ENCODE measurements around the gene MVK. TPM values are rescaled to one million over a fixed set of nuclear protein-coding genes. Genes with fewer than 3 reads are reported as not detected.

The MVK gene
- total RNA-seq, 1 donor from 2014 or later, result 12.4 TPM

- peaks cover 10% of the 10 kb centered on the region for H3K9me3 Mint-ChIP-seq (ENCODE audit: unreplicated experiment)
- H3K27me3 ChIP-seq (ENCODE audit: insufficient read depth, low read length), result peaks cover 20% of the 10 kb centered on the region
- no peaks in the 10 kb centered on the region for H3K36me3 Mint-ChIP-seq (ENCODE audit: low read depth, unreplicated experiment)
- H3K4me2 ChIP-seq (ENCODE audit: low read length), result peak overlapping the region; percentile 64
- DNase-seq (ENCODE audit: low read depth), result no peak
- H3K4me1 ChIP-seq (ENCODE audit: insufficient read depth, low read length), result no peaks in the 10 kb centered on the region
- peak overlapping the region; percentile 0 for H2AFZ ChIP-seq (ENCODE audit: low read depth, low read length)
- H3K27me3 Mint-ChIP-seq (ENCODE audit: low read depth, unreplicated experiment), result peaks cover 29% of the 10 kb centered on the region
- no peaks in the 10 kb centered on the region for H3K79me2 ChIP-seq (ENCODE audit: insufficient read depth, low read length)
- TF ChIP-seq CTCF (IDR thresholded peaks at IDR 0.05; ENCODE audit: insufficient read depth, low read depth, low read length) (no peak), EZH2 (IDR thresholded peaks at IDR 0.05; ENCODE audit: insufficient read depth, low read length) (no peak)
- no peak overlapping the region for H3K4me3 ChIP-seq (ENCODE audit: insufficient read depth, low read depth, low read length)
- H3K4me3 Mint-ChIP-seq (ENCODE audit: unreplicated experiment), result no peak overlapping the region
- FAIRE-seq, result no peak
- H3K9ac ChIP-seq (ENCODE audit: low read length), result no peak overlapping the region
- no peak overlapping the region for H3K27ac Mint-ChIP-seq (ENCODE audit: unreplicated experiment)
- H3K36me3 ChIP-seq (ENCODE audit: insufficient read depth, low read length), result no peaks in the 10 kb centered on the region
- H3K27ac ChIP-seq (ENCODE audit: low read depth, low read length), result no peak overlapping the region
- H3K4me1 Mint-ChIP-seq (ENCODE audit: low read depth, unreplicated experiment), result no peaks in the 10 kb centered on the region
- no peaks in the 10 kb centered on the region for H3K9me3 ChIP-seq (ENCODE audit: insufficient read depth, low read depth, low read length)
- no peaks in the 10 kb centered on the region for H4K20me1 ChIP-seq (ENCODE audit: insufficient read depth, low read length)
These were observed 32.9 kb downstream of the MVK start for GRCh38 chr12:109606320-109607028.

DNA sequence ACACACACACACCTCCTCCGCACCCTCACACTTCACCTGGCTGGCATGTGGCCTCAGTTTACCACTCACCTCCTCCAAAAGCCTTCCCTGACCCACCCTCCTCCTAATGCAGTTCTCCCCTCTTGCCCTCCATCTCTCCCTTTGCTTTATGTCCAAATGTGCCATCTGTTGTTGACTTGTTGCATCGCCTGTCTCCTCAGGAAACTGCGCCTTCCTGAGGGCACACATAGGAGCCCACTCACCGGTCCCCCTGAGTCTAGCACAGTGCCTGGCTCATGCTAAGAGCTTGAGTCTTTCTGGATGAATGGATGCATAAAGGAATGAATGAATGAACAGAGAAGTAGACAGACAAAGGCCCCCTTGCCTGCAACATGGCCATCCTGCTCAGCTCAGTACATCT is 34.0 kb downstream of the MVK start:
- Mint-ChIP-seq H3K27ac (ENCODE audit: unreplicated experiment) (peak overlapping the region; percentile 42), H3K4me3 (ENCODE audit: unreplicated experiment) (no peak overlapping the region), H3K4me1 (ENCODE audit: low read depth, unreplicated experiment) (no peaks in the 10 kb centered on the region), H3K9me3 (ENCODE audit: unreplicated experiment) (peaks cover 10% of the 10 kb centered on the region), H3K27me3 (ENCODE audit: low read depth, unreplicated experiment) (peaks cover 29% of the 10 kb centered on the region), H3K36me3 (ENCODE audit: low read depth, unreplicated experiment) (no peaks in the 10 kb centered on the region)
- TF ChIP-seq CTCF (IDR thresholded peaks at IDR 0.05; ENCODE audit: insufficient read depth, low read depth, low read length) (no peak), EZH2 (IDR thresholded peaks at IDR 0.05; ENCODE audit: insufficient read depth, low read length) (no peak)
- no peaks in the 10 kb centered on the region for H3K4me1 ChIP-seq (ENCODE audit: insufficient read depth, low read length)
- no peak overlapping the region for H3K27ac ChIP-seq (ENCODE audit: low read depth, low read length)
- H4K20me1 ChIP-seq (ENCODE audit: insufficient read depth, low read length), result no peaks in the 10 kb centered on the region
- no peak for DNase-seq (ENCODE audit: low read depth)
- H2AFZ ChIP-seq (ENCODE audit: low read depth, low read length), result no peak overlapping the region
- H3K79me2 ChIP-seq (ENCODE audit: insufficient read depth, low read length), result no peaks in the 10 kb centered on the region
- no peak for FAIRE-seq
- H3K9ac ChIP-seq (ENCODE audit: low read length), result no peak overlapping the region
- no peak overlapping the region for H3K4me2 ChIP-seq (ENCODE audit: low read length)
- no peaks in the 10 kb centered on the region for H3K9me3 ChIP-seq (ENCODE audit: insufficient read depth, low read depth, low read length)
- H3K36me3 ChIP-seq (ENCODE audit: insufficient read depth, low read length), result no peaks in the 10 kb centered on the region
- peaks cover 20% of the 10 kb centered on the region for H3K27me3 ChIP-seq (ENCODE audit: insufficient read depth, low read length)
- no peak overlapping the region for H3K4me3 ChIP-seq (ENCODE audit: insufficient read depth, low read depth, low read length)

DNA sequence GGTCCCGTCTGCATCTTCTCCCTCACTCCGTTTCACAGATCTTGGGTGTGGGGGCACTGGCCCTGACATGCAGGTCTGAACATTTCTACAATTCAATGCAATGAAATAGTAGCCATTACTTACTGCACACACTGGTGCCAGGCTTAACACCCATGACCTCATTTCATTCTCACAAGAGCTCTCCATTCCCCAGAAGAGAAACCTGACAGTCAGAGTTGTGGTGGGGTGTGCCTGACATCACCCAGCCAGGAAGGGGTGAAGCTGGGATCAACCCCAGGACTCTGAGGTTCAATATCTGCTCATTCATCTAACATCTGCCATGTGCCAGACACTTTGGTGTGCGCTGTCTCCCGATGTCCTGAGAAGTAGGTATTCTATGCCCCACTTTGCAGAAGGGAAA is 34.7 kb downstream of the MVK start:
- no peaks in the 10 kb centered on the region for H3K4me1 Mint-ChIP-seq (ENCODE audit: low read depth, unreplicated experiment)
- peaks cover 23% of the 10 kb centered on the region for H3K27me3 ChIP-seq (ENCODE audit: insufficient read depth, low read length)
- H2AFZ ChIP-seq (ENCODE audit: low read depth, low read length), result no peak overlapping the region
- no peak overlapping the region for H3K9ac ChIP-seq (ENCODE audit: low read length)
- H3K4me3 Mint-ChIP-seq (ENCODE audit: unreplicated experiment), result no peak overlapping the region
- H3K9me3 Mint-ChIP-seq (ENCODE audit: unreplicated experiment), result peaks cover 10% of the 10 kb centered on the region
- no peaks in the 10 kb centered on the region for H3K4me1 ChIP-seq (ENCODE audit: insufficient read depth, low read length)
- no peak overlapping the region for H3K27ac Mint-ChIP-seq (ENCODE audit: unreplicated experiment)
- no peak overlapping the region for H3K27ac ChIP-seq (ENCODE audit: low read depth, low read length)
- H3K4me3 ChIP-seq (ENCODE audit: insufficient read depth, low read depth, low read length), result no peak overlapping the region
- no peak for TF ChIP-seq EZH2 (IDR thresholded peaks at IDR 0.05; ENCODE audit: insufficient read depth, low read length)
- TF ChIP-seq CTCF (IDR thresholded peaks at IDR 0.05; ENCODE audit: insufficient read depth, low read depth, low read length), result no peak
- H3K4me2 ChIP-seq (ENCODE audit: low read length), result no peak overlapping the region
- peaks cover 33% of the 10 kb centered on the region for H3K27me3 Mint-ChIP-seq (ENCODE audit: low read depth, unreplicated experiment)
- no peaks in the 10 kb centered on the region for H3K9me3 ChIP-seq (ENCODE audit: insufficient read depth, low read depth, low read length)
- H3K36me3 ChIP-seq (ENCODE audit: insufficient read depth, low read length), result no peaks in the 10 kb centered on the region
- FAIRE-seq (no peak), DNase-seq (ENCODE audit: low read depth) (no peak)
- no peaks in the 10 kb centered on the region for H4K20me1 ChIP-seq (ENCODE audit: insufficient read depth, low read length)
- H3K79me2 ChIP-seq (ENCODE audit: insufficient read depth, low read length), result no peaks in the 10 kb centered on the region
- H3K36me3 Mint-ChIP-seq (ENCODE audit: low read depth, unreplicated experiment), result no peaks in the 10 kb centered on the region

Measured in astrocyte (in vitro differentiated cells and primary cell).